HG02798 (cell line): Measurements from ENCODE around the gene PROSER3.
"Not testable (repeated sequence)": the region's sequence is repeated elsewhere in the genome, so short reads cannot be mapped to it uniquely, and the experiment has no call there.

Experiments used
- ATAC-seq: cut with Tn5 transposase; IDR thresholded peaks from one replicate; pipeline ENCODE4 v1.9.1; 2021; ENCODE audit warnings: mild to moderate bottlenecking; ENCODE audit not compliant: unreplicated experiment, poor library complexity

Gene PROSER3

GRCh38 chr19:35721374-35721773 lies 36.6 kb upstream of the PROSER3 start:
- ATAC-seq: no peak

DNA sequence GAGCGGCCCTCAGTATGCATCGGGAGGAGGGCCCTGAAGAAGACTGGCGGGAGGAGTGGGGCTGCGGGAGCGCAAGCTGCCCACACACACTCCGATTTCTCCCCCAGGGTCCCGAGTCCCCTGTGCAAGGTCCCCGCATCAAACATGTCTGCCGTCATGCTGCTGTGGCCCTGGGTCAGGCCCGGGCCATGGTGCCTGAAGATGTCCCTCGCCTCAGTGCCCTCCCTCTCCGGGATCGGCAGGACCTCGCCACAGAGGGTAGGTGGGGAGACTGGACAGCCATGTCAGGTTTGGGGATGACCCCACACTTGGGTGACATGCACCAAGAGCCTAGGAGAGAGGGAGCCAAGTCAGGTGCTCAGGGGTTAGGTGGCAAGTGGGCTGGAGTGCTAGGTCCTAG lies 35.5 kb upstream of the PROSER3 start:
- no peak for ATAC-seq

DNA sequence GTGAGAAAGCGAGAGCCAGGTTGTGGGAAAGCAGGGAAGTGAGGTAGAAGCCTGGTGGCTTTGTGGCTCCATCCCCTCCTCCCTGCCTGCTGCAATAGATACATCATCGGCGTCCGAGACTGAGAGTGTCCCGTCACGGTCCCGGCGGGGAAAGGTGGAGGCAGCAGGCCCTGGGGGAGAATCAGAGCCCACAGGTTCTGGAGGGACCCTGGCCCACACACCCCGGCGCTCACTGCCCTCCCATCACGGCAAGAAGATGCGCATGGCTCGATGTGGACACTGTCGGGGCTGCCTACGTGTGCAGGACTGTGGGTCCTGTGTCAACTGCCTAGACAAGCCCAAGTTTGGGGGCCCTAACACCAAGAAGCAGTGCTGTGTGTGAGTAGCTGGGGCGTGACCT lies 35.1 kb upstream of the PROSER3 start:
- no peak for ATAC-seq

GRCh38 chr19:35723671-35724070 lies 34.3 kb upstream of the PROSER3 start:
- no peak for ATAC-seq

- not testable (repeated sequence) for ATAC-seq
These were observed 33.8 kb upstream of the PROSER3 start for GRCh38 chr19:35724132-35724531.

DNA sequence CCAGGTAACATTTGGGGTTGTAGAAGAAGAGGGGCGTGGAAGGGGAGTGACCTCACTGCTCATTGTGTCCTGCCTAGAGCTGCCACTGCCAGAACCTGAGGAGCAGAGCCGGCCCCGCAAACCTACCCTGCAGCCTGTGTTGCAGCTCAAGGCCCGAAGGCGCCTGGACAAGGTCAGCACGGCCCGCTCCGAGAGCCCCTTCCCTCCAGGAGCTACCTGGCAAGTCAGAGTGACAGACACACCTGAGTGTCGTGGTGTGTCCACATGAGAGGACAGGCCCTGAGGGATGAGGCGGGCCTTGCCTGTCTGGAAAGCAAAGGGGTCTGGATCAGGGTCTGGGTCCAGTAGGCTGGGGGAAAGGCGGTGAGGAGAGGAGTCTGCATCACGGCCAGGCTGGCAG lies 33.4 kb upstream of the PROSER3 start:
- no peak for ATAC-seq

DNA sequence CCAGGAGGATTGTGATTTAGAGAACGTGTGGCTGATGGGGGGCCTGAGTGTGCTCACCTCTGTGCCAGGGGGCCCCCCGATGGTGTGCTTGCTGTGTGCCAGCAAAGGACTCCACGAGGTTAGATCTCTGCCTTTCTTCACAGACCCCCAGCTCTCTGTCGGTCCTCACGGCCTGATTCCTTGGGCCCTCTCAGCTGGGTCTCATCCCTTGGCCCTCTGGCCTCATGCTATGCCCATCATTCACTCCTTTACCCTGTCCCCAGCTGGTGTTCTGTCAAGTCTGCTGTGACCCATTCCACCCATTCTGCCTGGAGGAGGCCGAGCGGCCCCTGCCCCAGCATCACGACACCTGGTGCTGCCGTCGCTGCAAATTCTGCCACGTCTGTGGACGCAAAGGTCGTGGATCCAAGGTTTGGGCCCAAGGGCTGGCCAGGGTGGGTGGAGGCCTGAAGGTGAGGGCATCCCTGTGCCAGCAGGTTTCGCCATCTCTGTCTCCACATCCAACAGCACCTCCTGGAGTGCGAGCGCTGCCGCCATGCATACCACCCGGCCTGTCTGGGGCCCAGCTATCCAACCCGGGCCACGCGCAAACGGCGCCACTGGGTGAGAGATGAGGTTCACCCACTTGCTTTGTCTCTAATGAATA lies 32.6 kb upstream of the PROSER3 start:
- no peak for ATAC-seq

DNA sequence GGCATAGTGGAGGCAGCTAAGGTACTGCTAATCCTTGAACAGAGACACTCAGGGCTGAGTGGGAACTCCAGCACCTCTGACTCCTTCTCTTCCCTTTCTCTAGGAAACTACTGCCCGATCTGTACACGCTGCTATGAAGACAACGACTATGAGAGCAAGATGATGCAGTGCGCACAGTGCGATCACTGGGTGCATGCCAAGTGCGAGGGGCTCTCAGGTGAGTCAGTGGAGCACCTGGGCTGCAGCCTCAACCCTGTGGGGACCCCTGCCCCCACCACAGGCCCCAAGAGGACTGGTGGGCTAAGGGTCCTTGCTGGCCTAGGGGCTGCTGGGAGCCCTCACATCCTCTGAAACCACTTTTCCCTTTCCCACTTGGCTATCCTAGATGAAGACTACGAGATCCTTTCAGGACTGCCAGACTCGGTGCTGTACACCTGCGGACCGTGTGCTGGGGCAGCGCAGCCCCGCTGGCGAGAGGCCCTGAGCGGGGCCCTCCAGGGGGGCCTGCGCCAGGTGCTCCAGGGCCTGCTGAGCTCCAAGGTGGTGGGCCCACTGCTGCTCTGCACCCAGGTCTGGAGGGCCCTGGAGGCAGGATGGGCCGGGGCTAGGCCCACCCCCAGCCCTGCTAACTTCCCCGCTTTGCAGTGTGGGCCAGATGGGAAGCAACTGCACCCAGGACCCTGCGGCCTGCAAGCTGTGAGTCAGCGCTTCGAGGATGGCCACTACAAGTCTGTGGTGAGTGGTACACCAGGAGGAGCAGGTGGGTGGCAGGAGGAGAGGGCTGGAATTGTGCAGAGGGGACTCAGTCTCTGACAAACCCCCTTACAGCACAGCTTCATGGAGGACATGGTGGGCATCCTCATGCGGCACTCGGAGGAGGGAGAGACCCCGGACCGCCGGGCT lies 30.7 kb upstream of the PROSER3 start:
- no peak for ATAC-seq

GRCh38 chr19:35727956-35728706 lies 29.8 kb upstream of the PROSER3 start:
- ATAC-seq: no peak

DNA sequence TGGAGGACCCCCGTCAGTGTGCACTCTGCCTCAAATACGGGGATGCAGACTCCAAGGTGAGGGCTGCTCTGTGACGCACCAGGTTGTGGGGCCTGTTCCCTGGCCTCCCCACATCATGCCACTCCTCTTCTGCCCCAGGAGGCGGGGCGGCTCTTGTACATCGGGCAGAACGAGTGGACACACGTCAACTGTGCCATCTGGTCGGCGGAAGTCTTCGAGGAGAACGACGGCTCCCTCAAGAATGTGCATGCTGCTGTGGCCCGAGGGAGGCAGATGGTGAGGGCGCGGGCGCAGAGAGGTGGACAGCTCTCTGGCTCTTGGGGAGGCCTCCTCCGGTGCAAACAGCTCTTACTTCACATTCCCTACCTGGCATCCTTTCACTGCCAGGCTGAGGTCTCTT lies 29.0 kb upstream of the PROSER3 start:
- no peak for ATAC-seq

GRCh38 chr19:35729763-35730162 lies 28.2 kb upstream of the PROSER3 start:
- ATAC-seq: no peak

DNA sequence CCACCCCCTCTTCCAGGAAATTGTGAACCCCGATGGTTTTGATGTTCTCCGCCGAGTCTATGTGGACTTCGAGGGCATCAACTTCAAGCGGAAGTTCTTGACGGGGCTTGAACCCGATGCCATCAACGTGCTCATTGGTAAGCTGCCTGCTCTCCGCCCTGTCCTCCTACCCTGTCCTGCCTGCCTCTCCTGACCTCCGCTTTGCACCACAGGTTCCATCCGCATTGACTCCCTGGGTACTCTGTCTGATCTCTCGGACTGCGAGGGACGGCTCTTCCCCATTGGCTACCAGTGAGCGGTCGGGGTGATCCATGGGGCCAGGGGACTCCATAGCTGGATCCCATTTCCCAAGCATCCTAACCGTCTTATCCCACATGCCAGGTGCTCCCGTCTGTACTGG lies 27.6 kb upstream of the PROSER3 start:
- no peak for ATAC-seq

- ATAC-seq: no peak
These were observed 26.6 kb upstream of the PROSER3 start for GRCh38 chr19:35731353-35731752.

GRCh38 chr19:35731779-35732405 lies 26.1 kb upstream of the PROSER3 start:
- no peak for ATAC-seq

GRCh38 chr19:35732540-35733179 lies 25.3 kb upstream of the PROSER3 start:
- no peak for ATAC-seq

GRCh38 chr19:35733180-35734125 lies 24.5 kb upstream of the PROSER3 start:
- ATAC-seq: no peak

DNA sequence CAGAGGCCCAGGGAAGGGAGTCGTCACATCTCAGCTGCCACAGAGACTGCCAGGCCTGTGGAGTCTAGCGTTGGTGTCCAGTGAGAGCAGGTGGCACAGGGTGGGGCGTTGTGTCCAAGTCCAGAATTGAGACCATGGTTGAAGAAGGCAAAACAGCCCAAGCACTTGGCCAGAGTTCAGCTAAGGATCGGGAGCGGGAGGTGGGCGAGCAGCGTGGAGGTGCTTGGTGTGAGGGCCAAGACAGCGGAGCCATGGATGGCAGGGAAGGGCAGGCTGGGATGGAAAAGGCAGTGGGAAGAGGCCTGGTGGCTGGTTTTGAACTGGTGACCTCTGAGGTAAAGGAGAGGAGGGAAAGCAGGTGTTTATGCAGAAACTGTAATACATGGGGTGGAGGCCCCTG lies 23.7 kb upstream of the PROSER3 start:
- ATAC-seq: no peak

- ATAC-seq: no peak
These were observed 23.1 kb upstream of the PROSER3 start for GRCh38 chr19:35734889-35735288.
